K562 (cell line): ENCODE measurements around the gene UBTD1. TPM values are rescaled to one million over a fixed set of nuclear protein-coding genes. Genes with fewer than 3 reads are reported as not detected.

Experiments
- ATAC-seq: fragments of 200-7000 bp; cut with Tn5 transposase; 3 replicates; pipeline ENCODE4 v1.9.1; 2020; ENCODE audit warnings: moderate library complexity
- BruUV-seq: library from RNA; stranded (reverse); fragments of 400-500 nt; replicated peaks from 2 replicates; lab custom pipeline; 2021; lab: Mats Ljungman, UMichigan
- CTCF ChIA-PET: fragments of 300-600 bp; formaldehyde crosslinking; extraction: SDS; loops from one replicate; lab custom pipeline; 2021; ENCODE audit warnings: low intra/inter-chr PET ratio; lab: Yijun Ruan, JAX
- POLR2A ChIA-PET: fragments of 300-600, 350-650 bp; sonication (Branson Sonifier 250); formaldehyde crosslinking; extraction: SDS; loops from one replicate; lab custom pipeline; 2021; ENCODE audit warnings: antibody characterized with exemption, inconsistent platforms; lab: Yijun Ruan, JAX
- DNase-seq, 4 experiments: peaks; one replicate each; pipeline versions ENCODE4 v3.0.0 to v3.0.0-alpha.2; 2011 to 2018; ENCODE audit warnings: low spot score in 3 of 4, mixed read lengths in 3 of 4; ENCODE audit errors: extremely low read depth in 1 of 4
- FAIRE-seq: peaks from 2 replicates; lab custom pipeline; 2011; peaks lifted over from hg19 to GRCh38; lab: Jason Lieb, UNC
- H2AFZ ChIP-seq: 2 replicates; pipeline ENCODE4 v1.6.0; 2011; ENCODE audit warnings: low read depth, low read length, control low read depth, inconsistent platforms
- H3K27ac ChIP-seq: fragments of 200-600 bp; 3 replicates; pipeline ENCODE4 v1.8.0; 2011; ENCODE audit warnings: low read depth, mild to moderate bottlenecking, control low read depth, inconsistent platforms, low read length, moderate library complexity, mixed read lengths; ENCODE audit errors: extremely low read depth
- H3K27me3 ChIP-seq, 2 experiments: fragments of 300-600 bp in 1 of 2; 2 replicates in 1 of 2; 3 replicates in 1 of 2; pipeline versions ENCODE4 v1.6.0 to v1.8.0; 2011; ENCODE audit warnings: inconsistent platforms in 2 of 2, low read length in 2 of 2, mild to moderate bottlenecking in 1 of 2, mixed read lengths in 1 of 2, moderate library complexity in 1 of 2; ENCODE audit not compliant: control insufficient read depth in 2 of 2, insufficient read depth in 2 of 2
- H3K36me3 ChIP-seq: fragments of 300-600 bp; 3 replicates; pipeline ENCODE4 v1.8.0; 2011; ENCODE audit warnings: mild to moderate bottlenecking, low read length, inconsistent platforms; ENCODE audit not compliant: control insufficient read depth, insufficient read depth
- H3K4me1 ChIP-seq, 2 experiments: fragments of 200-600 bp in 1 of 2; replicated peaks in 1 of 2; 2 replicates in 1 of 2; 3 replicates in 1 of 2; pipeline versions ENCODE4 v1.5.1 to v1.8.0; 2011; ENCODE audit warnings: inconsistent platforms in 2 of 2, low read length in 2 of 2, mild to moderate bottlenecking in 1 of 2, mixed read lengths in 1 of 2, moderate library complexity in 1 of 2; ENCODE audit not compliant: control insufficient read depth in 2 of 2, insufficient read depth in 2 of 2
- H3K4me2 ChIP-seq: 2 replicates; pipeline ENCODE4 v1.6.1; 2011; ENCODE audit warnings: low read length, control low read depth, inconsistent platforms, mixed read lengths; ENCODE audit not compliant: insufficient read depth
- H3K4me3 ChIP-seq: fragments of 200-600 bp; sonication (generic), shearing (Covaris generic); 2 replicates; pipeline ENCODE4 v1.5.1; 2016; ENCODE audit warnings: control low read depth, inconsistent platforms
- H3K79me2 ChIP-seq: fragments of 200-600 bp; 3 replicates; pipeline ENCODE4 v1.8.0; 2011; ENCODE audit warnings: low read length, inconsistent platforms; ENCODE audit not compliant: control insufficient read depth, insufficient read depth
- H3K9ac ChIP-seq, 2 experiments: 2 replicates each; pipeline versions ENCODE4 v1.6.0 to v1.6.1; 2011; ENCODE audit warnings: low read depth in 2 of 2, low read length in 2 of 2, control low read depth in 1 of 2, inconsistent platforms in 1 of 2, mild to moderate bottlenecking in 1 of 2, mixed read lengths in 1 of 2; ENCODE audit not compliant: insufficient read depth in 1 of 2
- H3K9me1 ChIP-seq: one replicate; pipeline ENCODE4 v1.6.0; 2011; ENCODE audit warnings: inconsistent platforms, mild to moderate bottlenecking, low read length, moderate library complexity; ENCODE audit not compliant: control insufficient read depth, insufficient read depth
- H3K9me3 ChIP-seq: replicated peaks from 2 replicates; pipeline ENCODE4 v1.5.1; 2011; ENCODE audit warnings: low read depth, low read length, inconsistent platforms; ENCODE audit not compliant: control insufficient read depth, insufficient read depth
- H4K20me1 ChIP-seq: replicated peaks from 2 replicates; pipeline ENCODE4 v1.6.1; 2011; ENCODE audit warnings: low read length, inconsistent platforms, mixed read lengths; ENCODE audit not compliant: control insufficient read depth, insufficient read depth
- CBFB ChIP-seq: sonication (generic); formaldehyde crosslinking; IDR thresholded peaks from 2 replicates; pipeline ENCODE4 v1.4.0; 2020; ENCODE audit warnings: mild to moderate bottlenecking, missing genetic modification reagents
- MBD1 ChIP-seq: fragments of 250-450 bp; sonication (Bioruptor Pico); IDR thresholded peaks from 2 replicates; pipeline ENCODE4 v1.8.0; 2022; ENCODE audit warnings: inconsistent platforms
- MYBL2 ChIP-seq, 2 experiments: fragments of 450-650 bp in 1 of 2; sonication (generic) in 1 of 2; formaldehyde crosslinking in 1 of 2; IDR thresholded peaks; 2 replicates each; pipeline versions ENCODE4 v1.6.1 to v1.8.1; 2017 to 2022; ENCODE audit warnings: borderline replicate concordance in 1 of 2, inconsistent platforms in 1 of 2, low read depth in 1 of 2, mild to moderate bottlenecking in 1 of 2, missing genetic modification reagents in 1 of 2, moderate library complexity in 1 of 2
- ZFPM2 ChIP-seq: fragments of 250-450 bp; sonication (Bioruptor Pico); IDR thresholded peaks from 2 replicates; pipeline ENCODE4 v1.5.1; 2022; ENCODE audit warnings: mild to moderate bottlenecking
- ZNF263 ChIP-seq: sonication (generic); formaldehyde crosslinking; IDR thresholded peaks from 2 replicates; pipeline ENCODE4 v1.8.0; 2022; ENCODE audit warnings: mild to moderate bottlenecking, missing genetic modification reagents, borderline replicate concordance
- WGBS: fragments of 100-300 bp; shearing (Covaris generic); methylation state at CpG from one replicate; pipeline ENCODE4 v1.1.6; 2016; ENCODE audit warnings: low coverage, mixed read lengths; ENCODE audit not compliant: insufficient coverage; ENCODE audit errors: missing lambda C conversion rate; 5-methylcytosine and 5-hydroxymethylcytosine counted together
- in situ Hi-C: fragments of 300-500 bp; cut with MboI; formaldehyde crosslinking; loops from 4 replicates; pipeline ENCODE4 v1.15.0; 2018; ENCODE audit warnings: inconsistent platforms, mixed read lengths
- intact Hi-C: fragments of 100-400 bp; cut with micrococcal nuclease; formaldehyde crosslinking; loops from 2 replicates; pipeline ENCODE4 v1.14.2; 2022
- polyA plus RNA-seq, 8 experiments: library from polyadenylated mRNA; depleted of rRNA in 4 of 8; stranded (reverse) in 5 of 8; unstranded in 3 of 8; fragments of >200 nt; fragmentation: Nextera tagmentation in 2 of 8; fragmentation: Illumina TruSeq in 1 of 8; extraction: Ambion mirVana in 2 of 8; extraction: Trizol in 1 of 8; gene quantifications; 2 replicates each; pipeline versions ENCODE4 v1.2.1 to v1.2.3, GENCODE V29; 2011 to 2014; ENCODE audit warnings: inconsistent platforms in 1 of 8, missing spikeins in 1 of 8
- total RNA-seq, 7 experiments: library from RNA; depleted of rRNA in 6 of 7; stranded (reverse); fragments of >200 nt in 6 of 7; fragmentation: Illumina TruSeq in 2 of 7; extraction: Trizol in 2 of 7; gene quantifications; 2 replicates each; pipeline versions ENCODE4 v1.2.1 to v1.2.3, GENCODE V29; 2011 to 2021; ENCODE audit warnings: low replicate concordance in 1 of 7
- TF ChIP-seq, protein P1 (sequence below): fragments of 450-650 bp; IDR thresholded peaks from 2 replicates; pipeline ENCODE4 v1.6.1; 2016; ENCODE audit warnings: mild to moderate bottlenecking, moderate library complexity

UBTD1 gene
- total and polyA plus RNA-seq, 9 of the 15 experiments (the other 6 are each of a cell fraction or from before 2014, with no cell fraction given), result 0.08 to 1.6 (median 0.81) TPM; not detected in 1

DNA sequence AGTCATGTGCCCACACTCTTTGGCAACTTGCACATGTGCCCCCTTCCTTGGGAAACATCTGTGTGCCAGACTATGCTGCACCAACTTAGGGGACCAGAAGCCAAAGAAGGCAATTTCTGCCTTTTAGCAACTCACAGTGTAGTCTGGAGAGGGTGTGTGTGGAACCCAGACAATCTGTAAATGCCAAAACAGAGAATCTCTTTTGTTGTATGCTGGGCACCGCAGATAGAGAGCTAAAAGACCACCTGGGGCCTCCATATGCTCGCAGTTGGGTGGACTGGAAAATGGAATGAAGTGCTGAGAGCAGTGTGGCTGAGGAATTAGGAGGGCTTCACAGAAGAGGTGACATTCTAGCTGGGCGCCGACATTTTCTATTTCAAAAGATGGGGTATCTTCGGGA is 26.4 kb downstream of the UBTD1 start:
- Histone ChIP-seq H3K4me3 (no peak overlapping the region), H2AFZ (no peak overlapping the region), H3K9me3 (no peaks in the 10 kb centered on the region), H3K9ac (no peak overlapping the region), H4K20me1 (no peaks in the 10 kb centered on the region), H3K9me1 (no peaks in the 10 kb centered on the region), H3K4me2 (no peak overlapping the region), H3K27me3 (peaks cover 4 to 52% of the 10 kb centered on the region in 2 experiments; a peak in 4 of 5 replicates), H3K79me2 (no peaks in the 10 kb centered on the region), H3K36me3 (no peaks in the 10 kb centered on the region), H3K27ac (no peak overlapping the region), H3K4me1 (no peaks in the 10 kb centered on the region; a peak in 2 of 5 replicates)
- intact Hi-C loops, result no loop called here
- CTCF ChIA-PET, result no interaction called here
- FAIRE-seq (no peak), ATAC-seq (no peak), DNase-seq (no peak)
- 36% methylated on average over 5 of the region's 5 CpGs for WGBS
- POLR2A ChIA-PET, result no interaction called here
- in situ Hi-C loops, result no loop called here
- BruUV-seq, result no TSS peak
- TF ChIP-seq MBD1 (CRISPR knock-in tag) (no peak), ZFPM2 (CRISPR knock-in tag) (no peak), ZNF263 (CRISPR knock-in tag) (no peak), CBFB (CRISPR knock-in tag) (no peak), MYBL2 (IDR thresholded peaks at IDR 0.05; ENCODE audit: low read depth) (no peak), MYBL2 (CRISPR knock-in tag; IDR thresholded peaks at IDR 0.05; ENCODE audit: borderline replicate concordance) (no peak)
- TF ChIP-seq, protein P1, sequence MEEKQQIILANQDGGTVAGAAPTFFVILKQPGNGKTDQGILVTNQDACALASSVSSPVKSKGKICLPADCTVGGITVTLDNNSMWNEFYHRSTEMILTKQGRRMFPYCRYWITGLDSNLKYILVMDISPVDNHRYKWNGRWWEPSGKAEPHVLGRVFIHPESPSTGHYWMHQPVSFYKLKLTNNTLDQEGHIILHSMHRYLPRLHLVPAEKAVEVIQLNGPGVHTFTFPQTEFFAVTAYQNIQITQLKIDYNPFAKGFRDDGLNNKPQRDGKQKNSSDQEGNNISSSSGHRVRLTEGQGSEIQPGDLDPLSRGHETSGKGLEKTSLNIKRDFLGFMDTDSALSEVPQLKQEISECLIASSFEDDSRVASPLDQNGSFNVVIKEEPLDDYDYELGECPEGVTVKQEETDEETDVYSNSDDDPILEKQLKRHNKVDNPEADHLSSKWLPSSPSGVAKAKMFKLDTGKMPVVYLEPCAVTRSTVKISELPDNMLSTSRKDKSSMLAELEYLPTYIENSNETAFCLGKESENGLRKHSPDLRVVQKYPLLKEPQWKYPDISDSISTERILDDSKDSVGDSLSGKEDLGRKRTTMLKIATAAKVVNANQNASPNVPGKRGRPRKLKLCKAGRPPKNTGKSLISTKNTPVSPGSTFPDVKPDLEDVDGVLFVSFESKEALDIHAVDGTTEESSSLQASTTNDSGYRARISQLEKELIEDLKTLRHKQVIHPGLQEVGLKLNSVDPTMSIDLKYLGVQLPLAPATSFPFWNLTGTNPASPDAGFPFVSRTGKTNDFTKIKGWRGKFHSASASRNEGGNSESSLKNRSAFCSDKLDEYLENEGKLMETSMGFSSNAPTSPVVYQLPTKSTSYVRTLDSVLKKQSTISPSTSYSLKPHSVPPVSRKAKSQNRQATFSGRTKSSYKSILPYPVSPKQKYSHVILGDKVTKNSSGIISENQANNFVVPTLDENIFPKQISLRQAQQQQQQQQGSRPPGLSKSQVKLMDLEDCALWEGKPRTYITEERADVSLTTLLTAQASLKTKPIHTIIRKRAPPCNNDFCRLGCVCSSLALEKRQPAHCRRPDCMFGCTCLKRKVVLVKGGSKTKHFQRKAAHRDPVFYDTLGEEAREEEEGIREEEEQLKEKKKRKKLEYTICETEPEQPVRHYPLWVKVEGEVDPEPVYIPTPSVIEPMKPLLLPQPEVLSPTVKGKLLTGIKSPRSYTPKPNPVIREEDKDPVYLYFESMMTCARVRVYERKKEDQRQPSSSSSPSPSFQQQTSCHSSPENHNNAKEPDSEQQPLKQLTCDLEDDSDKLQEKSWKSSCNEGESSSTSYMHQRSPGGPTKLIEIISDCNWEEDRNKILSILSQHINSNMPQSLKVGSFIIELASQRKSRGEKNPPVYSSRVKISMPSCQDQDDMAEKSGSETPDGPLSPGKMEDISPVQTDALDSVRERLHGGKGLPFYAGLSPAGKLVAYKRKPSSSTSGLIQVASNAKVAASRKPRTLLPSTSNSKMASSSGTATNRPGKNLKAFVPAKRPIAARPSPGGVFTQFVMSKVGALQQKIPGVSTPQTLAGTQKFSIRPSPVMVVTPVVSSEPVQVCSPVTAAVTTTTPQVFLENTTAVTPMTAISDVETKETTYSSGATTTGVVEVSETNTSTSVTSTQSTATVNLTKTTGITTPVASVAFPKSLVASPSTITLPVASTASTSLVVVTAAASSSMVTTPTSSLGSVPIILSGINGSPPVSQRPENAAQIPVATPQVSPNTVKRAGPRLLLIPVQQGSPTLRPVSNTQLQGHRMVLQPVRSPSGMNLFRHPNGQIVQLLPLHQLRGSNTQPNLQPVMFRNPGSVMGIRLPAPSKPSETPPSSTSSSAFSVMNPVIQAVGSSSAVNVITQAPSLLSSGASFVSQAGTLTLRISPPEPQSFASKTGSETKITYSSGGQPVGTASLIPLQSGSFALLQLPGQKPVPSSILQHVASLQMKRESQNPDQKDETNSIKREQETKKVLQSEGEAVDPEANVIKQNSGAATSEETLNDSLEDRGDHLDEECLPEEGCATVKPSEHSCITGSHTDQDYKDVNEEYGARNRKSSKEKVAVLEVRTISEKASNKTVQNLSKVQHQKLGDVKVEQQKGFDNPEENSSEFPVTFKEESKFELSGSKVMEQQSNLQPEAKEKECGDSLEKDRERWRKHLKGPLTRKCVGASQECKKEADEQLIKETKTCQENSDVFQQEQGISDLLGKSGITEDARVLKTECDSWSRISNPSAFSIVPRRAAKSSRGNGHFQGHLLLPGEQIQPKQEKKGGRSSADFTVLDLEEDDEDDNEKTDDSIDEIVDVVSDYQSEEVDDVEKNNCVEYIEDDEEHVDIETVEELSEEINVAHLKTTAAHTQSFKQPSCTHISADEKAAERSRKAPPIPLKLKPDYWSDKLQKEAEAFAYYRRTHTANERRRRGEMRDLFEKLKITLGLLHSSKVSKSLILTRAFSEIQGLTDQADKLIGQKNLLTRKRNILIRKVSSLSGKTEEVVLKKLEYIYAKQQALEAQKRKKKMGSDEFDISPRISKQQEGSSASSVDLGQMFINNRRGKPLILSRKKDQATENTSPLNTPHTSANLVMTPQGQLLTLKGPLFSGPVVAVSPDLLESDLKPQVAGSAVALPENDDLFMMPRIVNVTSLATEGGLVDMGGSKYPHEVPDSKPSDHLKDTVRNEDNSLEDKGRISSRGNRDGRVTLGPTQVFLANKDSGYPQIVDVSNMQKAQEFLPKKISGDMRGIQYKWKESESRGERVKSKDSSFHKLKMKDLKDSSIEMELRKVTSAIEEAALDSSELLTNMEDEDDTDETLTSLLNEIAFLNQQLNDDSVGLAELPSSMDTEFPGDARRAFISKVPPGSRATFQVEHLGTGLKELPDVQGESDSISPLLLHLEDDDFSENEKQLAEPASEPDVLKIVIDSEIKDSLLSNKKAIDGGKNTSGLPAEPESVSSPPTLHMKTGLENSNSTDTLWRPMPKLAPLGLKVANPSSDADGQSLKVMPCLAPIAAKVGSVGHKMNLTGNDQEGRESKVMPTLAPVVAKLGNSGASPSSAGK, result no peak
